ENCODE measurements around the gene TP53BP2. TPM values are rescaled to one million over a fixed set of nuclear protein-coding genes. Genes with fewer than 3 reads are reported as not detected.

Gene TP53BP2
- total RNA-seq, 2 experiments from 2014 or later = 21.1 to 21.7 TPM

- intact Hi-C loops (cut with micrococcal nuclease; ENCODE audit: unreplicated experiment) = loop anchor here (10.0 kb wide), 4 partner anchors 275 to 595 kb away; partner anchors contain the start of genes DEGS1, FBXO28, SUSD4 and WDR26
Measured at GRCh38 chr1:223840254-223840653, 5.5 kb downstream of the TP53BP2 start.

GRCh38 chr1:223838125-223838854 is 7.5 kb downstream of the TP53BP2 start:
- H3K9me3 ChIP-seq (ENCODE audit: low read length) = no peaks in the 10 kb centered on the region
- TF ChIP-seq EZH2phosphoT487 (IDR thresholded peaks at IDR 0.05; ENCODE audit: borderline replicate concordance, low read depth, low read length) (no peak), CTCF (conservative IDR thresholded peaks at IDR 0.05; ENCODE audit: low read length) (no peak)
- peaks cover 14% of the 10 kb centered on the region for H3K4me1 ChIP-seq (ENCODE audit: insufficient read depth, low read length, poor library complexity, severe bottlenecking)
- H3K79me2 ChIP-seq (ENCODE audit: insufficient read depth, low read depth, low read length) = peaks cover 66% of the 10 kb centered on the region
- intact Hi-C loops (cut with micrococcal nuclease; ENCODE audit: unreplicated experiment) = no loop called here
- H3K9me2 ChIP-seq (ENCODE audit: insufficient read depth, low read length) = no peaks in the 10 kb centered on the region
- H2AFZ ChIP-seq (ENCODE audit: low read length) = no peak overlapping the region
- no peak for DNase-seq (ENCODE audit: low spot score)
- no peak overlapping the region for H3K27ac ChIP-seq (ENCODE audit: low read depth, low read length, poor library complexity, severe bottlenecking)
- H3K4me3 ChIP-seq (ENCODE audit: low read depth, low read length, poor library complexity, severe bottlenecking) = no peak overlapping the region
- H4K20me1 ChIP-seq (ENCODE audit: insufficient read depth, low read length) = peaks cover 36% of the 10 kb centered on the region
- no peaks in the 10 kb centered on the region for H3K36me3 ChIP-seq (ENCODE audit: insufficient read depth, low read length)
- no TSS peak for BruUV-seq (replicated peaks)
- no peak overlapping the region for H3K4me2 ChIP-seq (ENCODE audit: low read length)
- CTCF ChIA-PET (ENCODE audit: unreplicated experiment) = no interaction called here
- POLR2A ChIA-PET = interaction anchor here (0.6 to 1.6 kb wide), 6 partner anchors 9 to 1857 kb away, joined by 3 to 6 read pairs (median 4); no protein-coding TSS in a partner anchor

More at GRCh38 chr1:223840254-223840653, 5.5 kb downstream of the TP53BP2 start:
- Histone ChIP-seq H3K79me2 (ENCODE audit: insufficient read depth, low read depth, low read length) (peaks cover 70% of the 10 kb centered on the region), H3K27ac (ENCODE audit: low read depth, low read length, poor library complexity, severe bottlenecking) (no peak overlapping the region), H3K36me3 (ENCODE audit: insufficient read depth, low read length) (no peaks in the 10 kb centered on the region), H3K9me2 (ENCODE audit: insufficient read depth, low read length) (no peaks in the 10 kb centered on the region), H3K4me3 (ENCODE audit: low read depth, low read length, poor library complexity, severe bottlenecking) (no peak overlapping the region), H3K4me2 (ENCODE audit: low read length) (no peak overlapping the region), H3K4me1 (ENCODE audit: insufficient read depth, low read length, poor library complexity, severe bottlenecking) (peaks cover 25% of the 10 kb centered on the region), H2AFZ (ENCODE audit: low read length) (no peak overlapping the region), H3K9me3 (ENCODE audit: low read length) (no peaks in the 10 kb centered on the region), H4K20me1 (ENCODE audit: insufficient read depth, low read length) (peaks cover 23% of the 10 kb centered on the region; the same call in 1 of the 2 replicates)
- DNase-seq (ENCODE audit: low spot score) = no peak
- POLR2A ChIA-PET = interaction anchor here (1.0 to 1.6 kb wide), 2 partner anchors 11 to 20 kb away, joined by 3 to 4 read pairs; no protein-coding TSS in a partner anchor
- TF ChIP-seq EZH2phosphoT487 (IDR thresholded peaks at IDR 0.05; ENCODE audit: borderline replicate concordance, low read depth, low read length) (no peak), CTCF (conservative IDR thresholded peaks at IDR 0.05; ENCODE audit: low read length) (no peak)
- BruUV-seq (replicated peaks) = no TSS peak
- CTCF ChIA-PET (ENCODE audit: unreplicated experiment) = no interaction called here

- Histone ChIP-seq H4K20me1 (ENCODE audit: insufficient read depth, low read length) (peaks cover 40% of the 10 kb centered on the region), H3K4me2 (ENCODE audit: low read length) (no peak overlapping the region), H3K79me2 (ENCODE audit: insufficient read depth, low read depth, low read length) (peaks cover 60% of the 10 kb centered on the region), H3K9me2 (ENCODE audit: insufficient read depth, low read length) (no peaks in the 10 kb centered on the region), H3K4me3 (ENCODE audit: low read depth, low read length, poor library complexity, severe bottlenecking) (no peak overlapping the region), H3K4me1 (ENCODE audit: insufficient read depth, low read length, poor library complexity, severe bottlenecking) (peaks cover 11% of the 10 kb centered on the region), H3K9me3 (ENCODE audit: low read length) (no peaks in the 10 kb centered on the region), H3K27ac (ENCODE audit: low read depth, low read length, poor library complexity, severe bottlenecking) (no peak overlapping the region), H3K36me3 (ENCODE audit: insufficient read depth, low read length) (no peaks in the 10 kb centered on the region), H2AFZ (ENCODE audit: low read length) (no peak overlapping the region)
- TF ChIP-seq EZH2phosphoT487 (IDR thresholded peaks at IDR 0.05; ENCODE audit: borderline replicate concordance, low read depth, low read length) (no peak), CTCF (conservative IDR thresholded peaks at IDR 0.05; ENCODE audit: low read length) (no peak)
- intact Hi-C loops (cut with micrococcal nuclease; ENCODE audit: unreplicated experiment) = no loop called here
- no peak for DNase-seq (ENCODE audit: low spot score)
- POLR2A ChIA-PET = interaction anchor here (0.6 to 1.5 kb wide), 5 partner anchors 8 to 501 kb away, joined by 3 to 6 read pairs (median 5); no protein-coding TSS in a partner anchor
- BruUV-seq (replicated peaks) = no TSS peak
- CTCF ChIA-PET (ENCODE audit: unreplicated experiment) = no interaction called here
Measured at GRCh38 chr1:223837687-223838086, 8.1 kb downstream of the TP53BP2 start.

All from OCI-LY7 (cell line).